Measurements from ENCODE around the gene KIF6. TPM values are rescaled to one million over a fixed set of nuclear protein-coding genes. Genes with fewer than 3 reads are reported as not detected.

The KIF6 gene
- total RNA-seq, 1 donor from 2014 or later, result 2.9 TPM

DNA sequence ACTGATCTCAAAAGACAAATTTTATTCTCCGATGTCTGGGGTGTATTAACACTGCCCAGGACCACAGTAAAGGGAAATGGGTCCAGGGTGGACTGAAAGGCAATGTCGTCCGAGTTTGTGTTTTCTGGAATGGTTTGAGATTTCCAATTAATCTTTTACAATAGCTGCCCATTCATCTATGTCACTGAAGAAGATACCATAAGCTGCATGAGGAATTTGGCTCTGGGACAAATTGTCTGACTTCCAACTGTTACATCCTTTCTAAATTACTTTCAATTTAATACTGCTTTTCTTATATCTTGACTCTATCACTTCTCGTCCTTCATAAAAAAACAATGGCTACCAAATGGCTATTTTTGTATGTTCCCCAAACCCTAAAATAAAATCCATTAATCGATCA is 272.0 kb downstream of the KIF6 start:
- H3K36me3 Mint-ChIP-seq (ENCODE audit: insufficient read depth), result no peaks in the 10 kb centered on the region
- H3K27ac Mint-ChIP-seq, result no peak overlapping the region
- no peak for DNase-seq (ENCODE audit: low spot score, unreplicated experiment)
- H3K27me3 Mint-ChIP-seq, result peaks cover 16% of the 10 kb centered on the region
- no peaks in the 10 kb centered on the region for H3K4me1 Mint-ChIP-seq (ENCODE audit: low read depth)
- no peak overlapping the region for H3K4me3 Mint-ChIP-seq (ENCODE audit: low read depth)
- H3K9me3 Mint-ChIP-seq (ENCODE audit: low read depth), result peaks cover 13% of the 10 kb centered on the region
- no peak for TF ChIP-seq CTCF (IDR thresholded peaks at IDR 0.05; ENCODE audit: unreplicated experiment)

DNA sequence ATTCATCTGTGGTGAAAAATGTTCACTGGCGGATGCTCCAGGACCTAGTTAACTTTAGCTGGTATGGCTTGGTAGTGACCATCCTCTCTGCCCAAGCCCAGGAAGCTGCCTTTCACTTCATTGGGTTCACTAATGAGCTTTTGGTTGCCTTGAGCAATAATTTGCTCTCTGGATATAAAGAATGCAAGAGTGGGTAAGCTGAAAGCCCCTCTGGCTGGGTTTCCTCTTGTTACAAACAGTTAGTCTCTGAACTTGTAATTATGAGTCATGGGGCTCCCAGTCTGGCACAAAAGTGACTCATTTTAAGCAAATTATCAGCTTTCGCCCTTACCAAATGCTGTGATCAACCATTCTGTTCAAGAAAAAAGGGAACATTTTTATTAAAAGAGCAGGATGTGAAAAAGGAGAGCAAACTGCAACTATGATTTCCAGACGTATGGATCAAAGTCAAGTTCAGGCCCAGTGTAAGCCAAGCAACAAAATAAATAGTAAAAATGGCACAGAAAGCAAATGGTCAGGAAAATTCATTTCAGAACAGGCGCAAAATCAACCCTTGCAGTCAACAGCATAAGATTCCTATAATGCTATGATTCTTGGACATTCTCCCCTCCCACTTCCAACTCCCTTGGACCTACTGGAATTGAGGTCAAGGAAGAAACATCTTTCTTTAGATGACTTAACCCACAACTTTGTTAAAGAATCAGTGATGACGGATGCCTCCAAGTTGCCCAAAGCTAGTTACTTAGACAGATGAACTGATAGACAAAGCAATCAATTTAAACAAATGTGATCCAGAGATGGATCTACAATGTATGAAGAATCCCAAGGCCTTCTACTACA is 272.7 kb downstream of the KIF6 start:
- Mint-ChIP-seq H3K27me3 (peaks cover 16% of the 10 kb centered on the region), H3K36me3 (ENCODE audit: insufficient read depth) (no peaks in the 10 kb centered on the region), H3K4me1 (ENCODE audit: low read depth) (no peaks in the 10 kb centered on the region), H3K9me3 (ENCODE audit: low read depth) (peaks cover 13% of the 10 kb centered on the region), H3K4me3 (ENCODE audit: low read depth) (no peak overlapping the region), H3K27ac (no peak overlapping the region)
- no peak for DNase-seq (ENCODE audit: low spot score, unreplicated experiment)
- TF ChIP-seq CTCF (IDR thresholded peaks at IDR 0.05; ENCODE audit: unreplicated experiment), result no peak

DNA sequence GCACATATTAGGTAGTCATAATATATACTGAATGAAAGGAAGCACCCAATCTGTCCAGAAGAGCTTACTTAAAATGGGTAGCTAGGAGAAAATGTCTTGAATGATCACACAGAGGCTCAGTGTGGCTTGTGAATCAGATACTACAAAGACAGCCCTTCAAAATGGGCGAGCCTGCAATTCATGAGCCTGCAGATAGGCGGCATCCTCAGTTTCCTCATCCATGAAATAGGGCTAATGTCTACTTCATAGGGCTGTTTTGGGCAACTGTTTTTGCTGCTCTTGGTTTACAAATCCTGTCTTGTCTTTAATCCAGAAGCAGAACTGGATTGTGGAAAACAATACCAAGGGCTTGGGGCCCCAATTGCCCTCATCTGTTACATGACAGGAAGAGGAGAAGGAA is 273.4 kb downstream of the KIF6 start:
- no peak for DNase-seq (ENCODE audit: low spot score, unreplicated experiment)
- peak; percentile 22 for TF ChIP-seq CTCF (IDR thresholded peaks at IDR 0.05; ENCODE audit: unreplicated experiment)
- Mint-ChIP-seq H3K27me3 (peaks cover 16% of the 10 kb centered on the region), H3K27ac (no peak overlapping the region), H3K4me1 (ENCODE audit: low read depth) (no peaks in the 10 kb centered on the region), H3K4me3 (ENCODE audit: low read depth) (no peak overlapping the region), H3K36me3 (ENCODE audit: insufficient read depth) (no peaks in the 10 kb centered on the region), H3K9me3 (ENCODE audit: low read depth) (peaks cover 13% of the 10 kb centered on the region)

DNA sequence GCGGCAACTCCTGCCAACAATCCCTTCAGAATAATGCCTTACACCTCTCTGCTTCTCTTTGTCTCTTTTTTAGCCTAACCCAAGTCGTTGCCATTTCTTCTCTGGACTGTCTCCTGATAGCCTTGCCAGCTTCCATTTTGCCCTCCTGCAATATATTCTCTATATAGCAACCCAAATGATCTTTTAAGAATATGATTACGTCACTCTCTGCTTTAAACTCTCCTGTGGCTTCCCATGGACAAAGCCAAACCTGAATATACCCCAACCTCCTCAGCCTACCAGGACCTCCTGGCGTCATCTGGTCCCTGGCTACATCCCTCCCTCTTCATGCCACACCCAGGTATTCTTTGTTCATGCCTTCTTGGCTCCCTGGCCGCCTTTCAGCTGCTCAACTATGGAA is 276.2 kb downstream of the KIF6 start:
- DNase-seq (ENCODE audit: low spot score, unreplicated experiment), result no peak
- H3K27me3 Mint-ChIP-seq, result peaks cover 16% of the 10 kb centered on the region
- no peak for TF ChIP-seq CTCF (IDR thresholded peaks at IDR 0.05; ENCODE audit: unreplicated experiment)
- peaks cover 6% of the 10 kb centered on the region for H3K4me1 Mint-ChIP-seq (ENCODE audit: low read depth)
- no peak overlapping the region for H3K4me3 Mint-ChIP-seq (ENCODE audit: low read depth)
- no peak overlapping the region for H3K27ac Mint-ChIP-seq
- H3K36me3 Mint-ChIP-seq (ENCODE audit: insufficient read depth), result no peaks in the 10 kb centered on the region
- H3K9me3 Mint-ChIP-seq (ENCODE audit: low read depth), result peaks cover 9% of the 10 kb centered on the region

- no peak for TF ChIP-seq CTCF (IDR thresholded peaks at IDR 0.05; ENCODE audit: unreplicated experiment)
- Mint-ChIP-seq H3K4me3 (ENCODE audit: low read depth) (no peak overlapping the region), H3K27ac (no peak overlapping the region), H3K4me1 (ENCODE audit: low read depth) (peaks cover 6% of the 10 kb centered on the region), H3K9me3 (ENCODE audit: low read depth) (no peaks in the 10 kb centered on the region), H3K27me3 (peaks cover 16% of the 10 kb centered on the region), H3K36me3 (ENCODE audit: insufficient read depth) (no peaks in the 10 kb centered on the region)
- DNase-seq (ENCODE audit: low spot score, unreplicated experiment), result no peak
These were observed 278.3 kb downstream of the KIF6 start for GRCh38 chr6:39446909-39447308.

Data from progenitor cell of endocrine pancreas (in vitro differentiated cells).